GM12872 (cell line): ENCODE results near the gene TGOLN2.

Experiments
- TF ChIP-seq, protein P1 (sequence below): IDR thresholded peaks from 3 replicates; pipeline ENCODE4 v1.5.1; 2011; ENCODE audit warnings: low read depth, mild to moderate bottlenecking, low read length, moderate library complexity; ENCODE audit not compliant: insufficient read depth

Gene TGOLN2

DNA sequence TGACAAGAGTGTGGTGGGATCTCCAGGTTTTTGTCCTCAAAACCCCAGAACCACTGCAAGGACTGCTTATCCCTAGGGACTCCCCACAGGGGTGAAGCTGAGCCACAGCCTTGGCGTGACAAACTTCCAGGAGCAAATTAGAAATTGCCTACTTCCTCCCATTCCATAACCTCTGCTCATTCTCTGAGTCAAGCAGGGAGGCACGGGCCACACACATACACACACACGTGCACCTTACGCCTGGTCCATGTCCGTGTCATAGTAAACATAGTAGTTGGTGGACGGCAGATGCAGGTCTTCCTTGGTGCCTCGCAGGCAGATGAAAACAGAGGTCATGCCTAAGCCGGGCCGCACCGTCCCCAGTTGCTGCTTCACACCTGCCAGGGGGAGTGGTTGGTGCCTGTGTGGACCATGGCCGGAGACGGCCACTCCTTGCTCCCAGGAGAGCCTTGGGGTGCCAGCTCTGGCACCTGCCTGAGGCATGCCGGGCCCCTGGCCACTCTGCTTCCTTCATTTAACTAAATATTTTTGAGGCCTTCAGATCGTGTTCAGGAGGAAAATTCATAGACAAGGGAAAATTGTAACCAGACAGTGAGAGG lies 16.7 kb upstream of the TGOLN2 start:
- TF ChIP-seq, protein P1, sequence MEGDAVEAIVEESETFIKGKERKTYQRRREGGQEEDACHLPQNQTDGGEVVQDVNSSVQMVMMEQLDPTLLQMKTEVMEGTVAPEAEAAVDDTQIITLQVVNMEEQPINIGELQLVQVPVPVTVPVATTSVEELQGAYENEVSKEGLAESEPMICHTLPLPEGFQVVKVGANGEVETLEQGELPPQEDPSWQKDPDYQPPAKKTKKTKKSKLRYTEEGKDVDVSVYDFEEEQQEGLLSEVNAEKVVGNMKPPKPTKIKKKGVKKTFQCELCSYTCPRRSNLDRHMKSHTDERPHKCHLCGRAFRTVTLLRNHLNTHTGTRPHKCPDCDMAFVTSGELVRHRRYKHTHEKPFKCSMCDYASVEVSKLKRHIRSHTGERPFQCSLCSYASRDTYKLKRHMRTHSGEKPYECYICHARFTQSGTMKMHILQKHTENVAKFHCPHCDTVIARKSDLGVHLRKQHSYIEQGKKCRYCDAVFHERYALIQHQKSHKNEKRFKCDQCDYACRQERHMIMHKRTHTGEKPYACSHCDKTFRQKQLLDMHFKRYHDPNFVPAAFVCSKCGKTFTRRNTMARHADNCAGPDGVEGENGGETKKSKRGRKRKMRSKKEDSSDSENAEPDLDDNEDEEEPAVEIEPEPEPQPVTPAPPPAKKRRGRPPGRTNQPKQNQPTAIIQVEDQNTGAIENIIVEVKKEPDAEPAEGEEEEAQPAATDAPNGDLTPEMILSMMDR, result no peak

GRCh38 chr2:85342156-85342555 lies 14.4 kb upstream of the TGOLN2 start:
- TF ChIP-seq, protein P1, result no peak

DNA sequence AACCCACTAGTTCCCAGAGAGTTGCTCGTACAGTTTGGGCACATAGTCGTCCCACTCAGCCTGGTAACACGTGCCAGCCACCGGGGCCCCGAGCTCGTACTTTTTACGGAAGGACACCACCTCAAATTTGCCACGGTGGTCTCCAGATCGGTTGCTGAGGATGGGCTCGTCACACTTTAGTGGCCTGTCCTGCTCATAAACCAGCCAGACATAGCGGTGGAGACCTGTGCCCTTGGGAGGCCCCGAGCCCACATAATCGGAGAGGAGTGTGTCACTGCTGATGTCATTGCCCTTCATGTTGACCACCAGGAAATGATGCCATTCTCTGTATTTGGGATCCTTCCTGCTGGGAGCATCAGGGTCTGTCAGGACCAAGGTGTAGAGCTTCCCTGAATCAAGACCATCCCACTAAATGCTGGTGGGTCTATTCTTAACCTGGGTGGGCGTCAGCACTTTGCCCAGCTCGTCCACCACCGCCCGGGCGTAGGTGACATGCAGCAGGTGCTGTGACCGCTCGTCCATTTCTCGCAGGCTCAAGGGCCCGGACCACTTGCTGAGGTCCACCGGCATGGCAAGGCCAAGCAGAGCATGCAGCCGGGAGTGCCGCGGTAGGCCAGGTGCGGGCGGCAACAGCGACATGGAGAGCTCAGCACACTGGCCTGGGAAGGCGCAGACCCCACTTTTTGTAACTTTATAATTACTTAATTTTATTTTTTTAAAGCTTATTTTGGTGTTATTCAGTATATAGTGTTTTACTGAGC lies 13.7 kb upstream of the TGOLN2 start:
- TF ChIP-seq, protein P1, result no peak

GRCh38 chr2:85340034-85340892 lies 12.5 kb upstream of the TGOLN2 start:
- TF ChIP-seq, protein P1, result no peak

GRCh38 chr2:85334928-85335327 lies 7.1 kb upstream of the TGOLN2 start:
- TF ChIP-seq, protein P1, result no peak

DNA sequence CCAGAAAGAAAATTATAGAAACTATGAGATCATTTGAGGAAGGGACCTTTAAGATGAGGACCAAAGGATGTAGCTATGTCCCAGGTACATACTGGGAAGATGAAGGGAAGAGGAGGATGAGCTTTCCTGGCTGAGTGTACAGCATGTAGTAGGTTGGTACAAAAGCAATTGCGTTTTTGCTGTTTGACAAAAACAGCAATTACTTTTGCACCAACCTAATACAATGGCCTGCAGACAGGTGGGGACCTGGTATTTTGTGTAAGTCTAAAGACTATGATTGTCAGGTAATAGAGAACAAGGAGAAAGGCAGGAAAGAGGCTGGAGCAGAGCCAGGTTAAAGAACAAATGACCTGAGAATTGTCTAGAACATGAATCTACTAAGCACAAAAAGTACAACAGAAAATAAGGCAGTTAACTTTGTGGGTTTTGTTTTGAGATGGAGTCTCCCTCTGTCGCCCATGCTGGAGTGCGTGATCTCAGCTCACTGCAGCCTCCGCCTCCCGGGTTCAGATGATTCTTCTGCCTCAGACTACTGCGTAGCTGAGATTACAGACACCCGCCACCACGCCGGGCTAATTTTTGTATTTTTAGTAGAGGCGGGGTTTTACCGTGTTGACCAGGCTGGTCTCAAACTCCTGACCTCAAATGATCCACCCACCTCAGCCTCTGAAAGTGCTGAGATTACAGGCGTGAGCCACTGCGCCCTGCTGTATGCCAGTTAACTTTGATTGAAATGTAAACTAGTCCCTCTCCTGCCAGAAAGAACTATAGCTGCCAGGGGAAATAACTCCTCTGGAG lies 3.2 kb upstream of the TGOLN2 start:
- TF ChIP-seq, protein P1, result no peak
